Central memory CD4-positive, alpha-beta T cell (primary cell): ENCODE data around the gene GAMT.

Experiments
- DNase-seq: peaks from one replicate; pipeline ENCODE4 v3.0.0; 2022

The GAMT gene

GRCh38 chr19:1399079-1399478, 2.3 kb downstream of the GAMT start:
- no peak for DNase-seq

GRCh38 chr19:1397838-1398237, 3.5 kb downstream of the GAMT start:
- no peak for DNase-seq

GRCh38 chr19:1396768-1397679, 4.3 kb downstream of the GAMT start:
- no peak for DNase-seq

GRCh38 chr19:1396019-1396767, 5.1 kb downstream of the GAMT start:
- DNase-seq, result no peak

GRCh38 chr19:1395194-1396018, 5.9 kb downstream of the GAMT start:
- no peak for DNase-seq

GRCh38 chr19:1394252-1395193, 6.8 kb downstream of the GAMT start:
- no peak for DNase-seq

- DNase-seq, result no peak
Measured at GRCh38 chr19:1393841-1394240, 7.5 kb downstream of the GAMT start.

- DNase-seq, result no peak
Measured at GRCh38 chr19:1392939-1393530, 8.3 kb downstream of the GAMT start.

- DNase-seq, result no peak
Measured at GRCh38 chr19:1392407-1392806, 8.9 kb downstream of the GAMT start.

GRCh38 chr19:1390890-1391423, 10.4 kb downstream of the GAMT start:
- DNase-seq, result no peak

GRCh38 chr19:1389033-1389940, 12.1 kb downstream of the GAMT start:
- no peak for DNase-seq

- no peak for DNase-seq
Measured at GRCh38 chr19:1388637-1389026, 12.7 kb downstream of the GAMT start.

GRCh38 chr19:1387684-1388636, 13.4 kb downstream of the GAMT start:
- DNase-seq, result no peak

- DNase-seq, result no peak
Measured at GRCh38 chr19:1386945-1387683, 14.2 kb downstream of the GAMT start.

GRCh38 chr19:1385816-1386215, 15.5 kb downstream of the GAMT start:
- DNase-seq, result no peak

GRCh38 chr19:1384478-1385110, 16.7 kb downstream of the GAMT start:
- no peak for DNase-seq

GRCh38 chr19:1384085-1384462, 17.3 kb downstream of the GAMT start:
- DNase-seq, result no peak
